Measurements from ENCODE around the gene AMN.

AMN gene

GRCh38 chr14:102969901-102970300, 47.4 kb downstream of the AMN start:
- no peak overlapping the region for H3K4me3 ChIP-seq (ENCODE audit: low read depth, low read length)
- no peak for TF ChIP-seq CTCF (IDR thresholded peaks at IDR 0.05; ENCODE audit: borderline replicate concordance, insufficient read depth, low read depth, low read length)

GRCh38 chr14:102970496-102970895, 48.0 kb downstream of the AMN start:
- no peak for TF ChIP-seq CTCF (IDR thresholded peaks at IDR 0.05; ENCODE audit: borderline replicate concordance, insufficient read depth, low read depth, low read length)
- H3K4me3 ChIP-seq (ENCODE audit: low read depth, low read length): no peak overlapping the region

- no peak for TF ChIP-seq CTCF (IDR thresholded peaks at IDR 0.05; ENCODE audit: borderline replicate concordance, insufficient read depth, low read depth, low read length)
- H3K4me3 ChIP-seq (ENCODE audit: low read depth, low read length): no peak overlapping the region
Measured at GRCh38 chr14:102971314-102971713, 48.9 kb downstream of the AMN start.

GRCh38 chr14:102971836-102972606, 49.6 kb downstream of the AMN start:
- H3K4me3 ChIP-seq (ENCODE audit: low read depth, low read length): no peak overlapping the region
- TF ChIP-seq CTCF (IDR thresholded peaks at IDR 0.05; ENCODE audit: borderline replicate concordance, insufficient read depth, low read depth, low read length): no peak

- no peak for TF ChIP-seq CTCF (IDR thresholded peaks at IDR 0.05; ENCODE audit: borderline replicate concordance, insufficient read depth, low read depth, low read length)
- no peak overlapping the region for H3K4me3 ChIP-seq (ENCODE audit: low read depth, low read length)
Measured at GRCh38 chr14:102973706-102974285, 51.3 kb downstream of the AMN start.

- H3K4me3 ChIP-seq (ENCODE audit: low read depth, low read length): no peak overlapping the region
- TF ChIP-seq CTCF (IDR thresholded peaks at IDR 0.05; ENCODE audit: borderline replicate concordance, insufficient read depth, low read depth, low read length): no peak
Measured at GRCh38 chr14:102975662-102976061, 53.2 kb downstream of the AMN start.

GRCh38 chr14:102977475-102977874, 55.0 kb downstream of the AMN start:
- TF ChIP-seq CTCF (IDR thresholded peaks at IDR 0.05; ENCODE audit: borderline replicate concordance, insufficient read depth, low read depth, low read length): no peak
- H3K4me3 ChIP-seq (ENCODE audit: low read depth, low read length): no peak overlapping the region

All from GM12875 (cell line).